ENCODE measurements around the gene PCDHB16.

PCDHB16 gene

DNA sequence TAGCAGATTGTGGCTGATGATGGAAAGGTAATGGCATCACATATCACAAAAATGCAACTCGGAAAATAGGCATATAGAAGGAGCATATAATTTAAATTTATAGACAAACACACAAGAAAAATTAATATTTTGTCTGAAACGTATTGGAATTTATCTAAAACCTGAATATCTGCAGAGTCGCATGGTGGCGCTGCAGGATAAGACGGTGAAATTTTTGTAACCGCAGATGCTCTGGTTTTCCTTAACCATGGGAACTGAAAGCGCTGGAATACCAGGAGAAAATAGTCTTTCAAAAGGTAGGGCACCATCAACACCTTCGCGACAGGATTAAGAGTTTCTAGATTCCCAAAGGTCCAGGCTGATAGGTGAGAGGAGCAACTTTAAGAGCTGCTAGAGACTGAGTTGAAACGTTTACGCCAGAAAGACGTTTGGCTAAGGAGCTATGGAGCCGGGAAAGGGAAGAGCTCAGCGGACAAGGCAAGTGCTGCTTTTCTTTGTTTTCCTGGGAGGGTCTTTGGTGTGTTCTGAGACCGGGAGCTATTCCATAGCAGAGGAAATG, 52.0 kb downstream of the PCDHB16 start:
- DNase-seq = no peak
